Pancreas (tissue), 10 donors: ENCODE data around the gene NUDT14. TPM values are rescaled to one million over a fixed set of nuclear protein-coding genes. Genes with fewer than 3 reads are reported as not detected.

ENCODE experiments used
- ATAC-seq, 4 donors: fragments of 200-7000 bp; cut with Tn5 transposase; one replicate each; pipeline versions ENCODE4 v1.8.0 to v1.9.1; 2020; ENCODE audit warnings: mild to moderate bottlenecking in 4 of 4, moderate library complexity in 4 of 4
- DNase-seq, 6 donors: peaks; one replicate each; pipeline ENCODE4 v3.0.0-alpha.2; 2020
- FAIRE-seq: peaks from 2 replicates; lab custom pipeline; 2012; peaks lifted over from hg19 to GRCh38; lab: Jason Lieb, UNC
- H3K27ac ChIP-seq, 4 donors: fragments of 200-600 bp; sonication (generic); 1 replicate in 3 of 4; 2 replicates in 1 of 4; pipeline versions ENCODE4 v1.5.0 to v1.8.0; 2020
- H3K27me3 ChIP-seq, 4 donors: fragments of 200-600 bp; one replicate each; pipeline ENCODE4 v1.8.0; 2021
- H3K36me3 ChIP-seq, 3 donors: fragments of 200-600 bp; sonication (generic) in 1 of 3; one replicate each; pipeline versions ENCODE4 v1.5.0 to v1.8.0; 2020 to 2021
- H3K4me1 ChIP-seq, 3 donors: fragments of 200-600 bp; one replicate each; pipeline ENCODE4 v1.8.0; 2021
- H3K4me3 ChIP-seq, 4 donors: fragments of 200-600 bp; sonication (generic) in 2 of 4; one replicate each; pipeline versions ENCODE4 v1.5.0 to v1.8.0; 2020 to 2021
- H3K9me3 ChIP-seq, 4 donors: fragments of 200-600 bp; one replicate each; pipeline ENCODE4 v1.8.0; 2021
- CTCF ChIP-seq, 4 donors: fragments of 200-600 bp; sonication (generic) in 3 of 4; IDR thresholded peaks; one replicate each; pipeline versions ENCODE4 v1.5.0 to v1.8.0; 2021; ENCODE audit warnings: antibody characterized with exemption in 4 of 4
- WGBS, 2 donors: extraction: QIAGEN DNeasy Blood & Tissue Kit; methylation state at CpG; one replicate each; pipeline ENCODE4 v1.1.7; 2013; 5-methylcytosine and 5-hydroxymethylcytosine counted together
- intact Hi-C, 3 donors: fragments of 100-400 bp; cut with DNase I; formaldehyde crosslinking; loops; one replicate each; pipeline versions ENCODE4 v1.11.1 to v1.14.2; 2022
- polyA plus RNA-seq, 2 donors: library from polyadenylated mRNA; stranded (reverse); fragments of 200-250 nt; gene quantifications; one replicate each; pipeline ENCODE4 v1.2.3, GENCODE V29; 2013
- total RNA-seq, 6 donors: library from RNA; stranded (reverse); fragmentation: NEBNext Ultra II Directional in 4 of 6; extraction: Animal tissue kit (Norgen Biotek cat#: 25700) in 4 of 6; gene quantifications; one replicate each; pipeline versions ENCODE4 v1.2.1 to v1.2.4, GENCODE V29; 2021 to 2023
- donor health status: healthy with polysubstance abuse.
- donor health status: DM: no; HTN: no; CAD: no; lungs with moderate emphysema.
- donor health status: DM: no; HTN: no; CAD: no.
- donor health status: control.
- donor health status: control.
- donor health status: Bipolar disorder and iron deficiency.
- donor health status: DM: yes; HTN: yes; CAD: no.
- donor health status: DM: no; HTN: no; CAD: no.
- donor health status: DM: no; HTN: no; CAD: no.
- donor health status: DM: yes; HTN: yes; CAD: no.

NUDT14 gene
- total and polyA plus RNA-seq, 8 donors = 24.7 to 64.9 (median 32.6) TPM

GRCh38 chr14:105213361-105213760 lies 32.2 kb upstream of the NUDT14 start:
- Histone ChIP-seq H3K9me3 (no peaks in the 10 kb centered on the region), H3K4me1 (no peaks in the 10 kb centered on the region), H3K27ac (no peak overlapping the region), H3K27me3 (no peaks in the 10 kb centered on the region), H3K36me3 (peaks cover 3 to 22% (median 5%) of the 10 kb centered on the region in 3 donors), H3K4me3 (no peak overlapping the region)
- 92 to 96% methylated on average over 10 of the region's 10 CpGs for WGBS, 2 donors
- DNase-seq = no peak
- intact Hi-C loops = no loop called here
- no peak for ATAC-seq
- TF ChIP-seq CTCF (IDR thresholded peaks at IDR 0.05) = no peak
- FAIRE-seq = no peak

- H3K27me3 ChIP-seq = no peaks in the 10 kb centered on the region
- WGBS, 2 donors = 90 to 91% methylated on average over 18 of the region's 18 CpGs
- peaks cover 0 to 17% (median 3%) of the 10 kb centered on the region in 3 donors for H3K36me3 ChIP-seq
- no peaks in the 10 kb centered on the region for H3K9me3 ChIP-seq
- DNase-seq (peak in 1 of 6 donors; percentile 58), ATAC-seq (no peak), FAIRE-seq (no peak)
- H3K4me1 ChIP-seq = no peaks in the 10 kb centered on the region
- H3K27ac ChIP-seq = no peak overlapping the region
- no peak overlapping the region for H3K4me3 ChIP-seq
- intact Hi-C loops = no loop called here
- no peak for TF ChIP-seq CTCF (IDR thresholded peaks at IDR 0.05)
These were observed 31.6 kb upstream of the NUDT14 start for GRCh38 chr14:105212541-105213300.

- Histone ChIP-seq H3K4me3 (no peak overlapping the region), H3K36me3 (peaks cover 0 to 17% (median 0%) of the 10 kb centered on the region in 3 donors), H3K9me3 (no peaks in the 10 kb centered on the region), H3K4me1 (no peaks in the 10 kb centered on the region), H3K27ac (no peak overlapping the region), H3K27me3 (no peaks in the 10 kb centered on the region)
- no peak for ATAC-seq
- intact Hi-C loops = no loop called here
- no peak for DNase-seq
- no peak for TF ChIP-seq CTCF (IDR thresholded peaks at IDR 0.05)
- FAIRE-seq = no peak
- WGBS, 2 donors = 90 to 91% methylated on average over 9 of the region's 9 CpGs
These were observed 30.6 kb upstream of the NUDT14 start for GRCh38 chr14:105211758-105212089.

GRCh38 chr14:105211086-105211757 lies 30.1 kb upstream of the NUDT14 start:
- Histone ChIP-seq H3K4me1 (no peaks in the 10 kb centered on the region), H3K9me3 (no peaks in the 10 kb centered on the region), H3K27me3 (no peaks in the 10 kb centered on the region), H3K27ac (no peak overlapping the region), H3K4me3 (no peak overlapping the region), H3K36me3 (peaks cover 0 to 17% (median 0%) of the 10 kb centered on the region in 3 donors)
- intact Hi-C loops = no loop called here
- peak in 1 of 6 donors; percentile 72 for DNase-seq
- FAIRE-seq = no peak
- WGBS, 2 donors = 94 to 95% methylated on average over 23 of the region's 23 CpGs
- no peak for ATAC-seq
- TF ChIP-seq CTCF (IDR thresholded peaks at IDR 0.05) = no peak
